DMS 273 (cell line): ENCODE data around the gene YRDC.

ENCODE experiments used
- DNase-seq: peaks from one replicate; lab custom pipeline; 2025; ENCODE audit not compliant: unreplicated experiment; lab: John Stamatoyannopoulos, UW

Gene YRDC

DNA sequence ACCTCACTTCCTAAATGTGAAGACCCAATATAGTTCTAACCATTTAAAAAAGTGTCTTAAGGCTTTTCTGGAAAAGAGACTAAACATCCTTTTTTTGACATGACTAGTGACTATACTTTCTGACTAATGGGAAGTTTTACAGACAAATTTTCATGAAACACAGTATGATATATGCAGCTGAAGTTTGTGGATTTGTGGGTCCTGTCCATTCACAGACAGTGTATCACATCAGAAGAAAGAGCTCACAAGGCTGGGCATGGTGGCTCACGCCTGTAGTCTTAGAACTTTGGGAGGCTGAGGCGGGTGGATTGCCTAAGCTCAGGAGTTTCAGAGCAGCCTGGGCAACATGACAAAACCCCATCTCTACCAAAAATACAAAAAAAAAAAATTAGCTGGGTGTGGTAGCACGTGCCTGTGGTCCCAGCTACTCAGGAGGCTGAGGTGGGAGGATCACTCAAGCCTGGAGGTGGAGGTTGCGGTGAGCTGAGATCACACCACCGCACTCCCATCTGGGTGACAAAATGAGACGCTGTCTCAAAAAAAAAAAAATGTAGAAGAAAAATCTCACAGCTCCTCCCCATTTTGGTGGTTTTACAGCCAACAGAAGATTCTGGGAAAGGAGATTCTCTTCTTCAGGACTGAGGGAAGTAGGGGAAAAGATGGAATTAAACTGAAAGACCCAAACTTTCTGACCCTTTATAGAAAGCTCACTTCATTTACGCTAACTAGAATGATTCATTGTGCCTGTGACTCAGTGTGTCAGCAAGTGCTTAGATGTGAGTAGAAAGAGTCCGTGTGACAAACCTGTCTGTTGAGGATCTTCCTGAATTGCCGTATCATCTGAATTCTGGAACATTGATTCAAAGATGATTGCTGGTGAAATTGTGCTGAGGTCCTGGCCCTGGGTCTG lies 15.2 kb upstream of the YRDC start:
- DNase-seq: no peak

DNA sequence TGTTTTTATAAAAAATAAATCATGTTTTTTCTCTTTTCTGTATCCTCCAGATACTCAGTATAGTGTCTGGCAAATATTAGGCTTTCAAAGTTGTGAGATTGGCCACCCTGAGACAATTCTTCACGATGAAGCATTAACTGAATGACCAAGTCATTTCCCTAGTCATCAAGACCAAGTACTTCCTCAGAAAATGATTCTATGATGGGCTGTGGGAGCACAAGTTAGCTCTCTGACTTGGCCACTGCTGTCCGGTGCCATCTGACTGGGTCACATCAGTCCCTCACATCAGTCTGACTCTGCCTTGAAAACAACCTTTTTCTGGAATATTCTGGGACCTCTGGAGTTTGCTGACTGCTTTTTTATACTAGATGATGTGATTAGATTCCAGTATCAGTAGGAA lies 13.5 kb upstream of the YRDC start:
- DNase-seq: no peak

DNA sequence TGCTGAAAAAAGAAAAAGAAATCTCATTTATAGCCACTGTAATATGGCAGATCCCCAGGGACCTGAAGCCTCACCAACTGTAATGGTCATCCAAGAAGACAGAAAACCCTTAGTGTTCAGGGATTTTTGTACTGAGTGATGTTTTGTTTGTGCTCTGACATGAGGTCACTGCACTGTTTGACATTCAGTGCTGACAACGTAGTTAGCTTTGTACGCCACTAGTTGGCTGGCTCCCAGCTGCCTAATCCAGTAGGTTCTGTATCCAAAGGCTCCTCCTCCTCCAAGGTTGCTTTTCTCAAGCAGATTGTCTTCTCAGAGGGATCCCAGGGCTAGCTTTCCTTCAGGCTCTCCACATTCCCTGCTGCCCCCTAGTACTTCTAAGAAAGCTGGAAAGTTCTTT lies 9.5 kb upstream of the YRDC start:
- DNase-seq: no peak

DNA sequence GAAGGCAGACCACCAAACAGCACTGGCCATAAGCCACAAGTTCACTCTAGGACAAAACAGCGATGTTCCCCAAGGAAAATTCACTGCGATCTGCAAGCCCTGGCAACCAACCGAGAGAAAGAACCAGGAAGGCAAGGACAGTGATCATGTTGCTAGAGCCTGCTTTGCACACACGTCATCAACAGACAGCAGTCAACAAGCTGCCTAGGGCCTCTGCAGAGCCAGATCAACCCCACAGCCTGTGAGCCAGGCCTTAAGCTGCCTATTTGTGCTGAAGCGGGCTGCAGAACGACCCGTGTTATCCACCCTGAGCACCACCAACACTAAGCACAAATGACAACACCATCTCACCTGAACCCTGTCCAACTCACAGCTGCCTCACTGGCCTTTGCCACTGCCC lies 6.2 kb upstream of the YRDC start:
- no peak for DNase-seq

DNA sequence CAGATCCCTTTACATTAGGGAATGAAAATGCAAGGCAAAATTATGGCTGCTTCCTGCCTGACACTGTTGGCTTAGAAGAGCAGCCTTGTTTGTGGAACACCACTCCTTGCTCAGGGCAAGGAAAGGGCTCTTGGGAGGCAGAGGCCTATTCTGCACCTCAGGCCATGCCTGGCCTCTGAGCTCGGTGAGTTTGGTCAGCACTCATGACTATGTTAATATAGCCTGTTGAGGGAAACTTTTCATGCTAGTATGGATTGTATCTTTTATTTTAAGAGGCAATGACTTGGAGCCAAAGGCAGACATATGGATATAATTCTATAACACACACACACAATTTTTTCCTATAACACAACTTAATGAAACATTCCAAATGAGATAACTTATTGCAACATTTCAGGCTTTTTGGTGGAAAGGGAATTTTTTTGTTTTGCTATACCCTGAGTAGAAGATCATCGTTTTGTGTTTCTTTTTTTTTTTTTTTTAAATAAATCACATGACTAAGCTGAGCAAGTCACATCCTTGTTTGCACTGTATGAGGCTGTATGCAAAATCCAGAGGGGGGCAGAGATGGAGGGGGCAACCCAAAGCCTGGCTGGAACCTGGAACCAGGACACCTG lies 5.6 kb upstream of the YRDC start:
- DNase-seq: no peak

DNA sequence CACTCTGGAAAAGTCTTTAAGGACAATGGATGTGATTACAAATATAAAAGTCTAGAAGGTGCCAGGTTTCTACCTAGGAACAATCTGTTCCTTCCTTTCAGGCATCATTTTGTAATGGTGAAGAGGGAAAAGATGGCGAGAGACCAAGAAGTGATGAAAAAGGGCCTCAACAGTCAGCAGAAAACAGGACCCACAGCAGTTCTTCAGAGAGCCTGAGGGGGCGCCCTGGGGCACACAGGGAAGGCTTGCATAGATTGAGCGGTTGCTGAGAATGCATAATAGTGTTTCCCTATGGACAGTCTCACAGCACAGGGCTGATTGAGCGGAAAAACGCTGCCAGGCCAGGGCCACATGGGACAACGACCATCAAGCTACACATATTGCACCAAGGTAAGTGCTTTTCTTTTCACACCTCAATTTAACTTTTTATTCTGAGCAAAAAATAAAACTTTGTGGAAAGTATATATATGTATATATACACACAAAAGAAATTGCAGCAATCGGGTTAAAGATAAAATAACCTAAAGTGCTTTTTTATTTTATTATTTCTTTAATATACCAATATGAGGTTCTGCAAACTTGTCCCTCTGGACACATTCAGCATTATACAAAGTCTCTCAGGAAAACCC lies 3.1 kb upstream of the YRDC start:
- peak; percentile 93 for DNase-seq

DNA sequence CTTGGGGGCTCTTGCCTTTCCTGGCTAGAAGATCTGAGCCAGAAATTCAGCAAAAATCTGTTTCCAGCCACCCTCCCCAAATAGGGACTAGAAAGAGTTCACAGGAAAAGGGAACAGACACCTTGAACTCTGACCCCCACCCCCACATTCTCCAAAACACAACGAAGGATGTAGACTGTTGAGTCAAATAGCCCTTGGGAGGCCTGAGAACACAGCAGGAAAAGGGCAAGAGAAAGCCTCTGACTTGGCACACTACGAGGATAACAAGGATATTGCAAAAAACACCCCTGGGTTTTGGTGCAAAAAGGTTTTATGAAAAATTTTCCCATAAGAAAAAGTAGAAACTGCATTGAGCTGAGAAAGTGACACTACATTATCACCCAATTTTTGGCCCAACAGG lies 1.9 kb upstream of the YRDC start:
- no peak for DNase-seq

DNA sequence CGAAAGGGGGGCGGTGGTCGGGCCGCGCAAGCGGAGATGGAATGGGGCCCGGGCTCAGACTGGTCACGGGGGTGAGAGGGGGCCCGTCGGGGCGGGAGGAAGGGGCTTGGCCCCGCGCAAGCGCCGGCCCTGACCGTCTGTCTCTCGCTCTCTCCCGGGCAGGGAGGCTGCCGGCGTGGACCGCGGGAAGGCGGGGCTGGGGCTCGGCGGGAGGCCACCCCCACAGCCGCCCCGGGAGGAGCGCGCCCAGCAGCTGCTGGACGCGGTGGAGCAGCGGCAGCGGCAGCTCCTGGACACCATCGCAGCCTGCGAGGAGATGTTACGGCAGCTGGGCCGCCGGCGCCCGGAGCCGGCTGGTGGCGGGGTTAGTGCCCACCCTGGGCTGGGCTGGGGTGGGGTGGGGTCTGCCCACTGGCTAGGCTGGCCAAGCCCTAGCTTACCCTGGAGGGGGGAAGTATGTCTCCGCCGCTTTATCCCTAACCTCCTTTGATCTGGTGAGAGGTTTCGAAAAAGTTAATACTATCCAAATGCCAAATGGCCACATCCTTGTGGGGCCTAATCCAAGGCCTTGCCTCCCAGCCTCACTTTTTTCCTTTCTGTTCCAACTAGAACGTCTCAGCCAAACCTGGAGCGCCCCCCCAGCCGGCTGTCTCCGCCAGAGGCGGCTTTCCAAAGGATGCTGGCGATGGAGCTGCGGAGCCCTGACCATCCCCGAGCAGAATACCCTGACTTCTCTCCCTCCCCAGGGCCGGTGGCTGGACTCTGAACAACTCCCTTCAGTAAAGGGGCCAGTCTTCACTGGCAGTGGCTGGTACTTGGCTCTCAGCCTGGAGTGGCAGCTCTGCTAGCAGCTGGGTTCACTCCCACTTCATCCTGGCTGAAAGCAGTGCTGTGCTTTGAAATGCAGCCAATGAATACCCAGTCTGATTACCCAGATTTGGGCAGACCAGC lies 636 bp upstream of the YRDC start:
- peak; percentile 95 for DNase-seq

DNA sequence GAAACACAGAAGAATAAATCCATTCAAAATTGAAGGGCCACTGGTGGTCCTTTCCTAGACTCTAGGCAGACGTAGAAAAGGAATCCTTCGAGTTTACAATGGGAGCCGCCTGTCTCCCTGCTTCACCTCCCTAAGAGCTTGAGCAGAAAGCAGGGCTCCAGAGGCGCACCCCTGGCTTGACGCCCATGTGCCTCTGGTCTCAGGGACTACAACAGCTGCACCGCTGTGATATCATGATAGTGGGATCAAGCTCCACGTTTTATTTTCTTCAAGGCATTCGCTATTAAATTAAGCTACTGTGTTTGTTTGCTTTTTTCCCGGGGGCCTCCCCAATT lies 821 bp downstream of the YRDC start:
- peak; percentile 68 for DNase-seq

DNA sequence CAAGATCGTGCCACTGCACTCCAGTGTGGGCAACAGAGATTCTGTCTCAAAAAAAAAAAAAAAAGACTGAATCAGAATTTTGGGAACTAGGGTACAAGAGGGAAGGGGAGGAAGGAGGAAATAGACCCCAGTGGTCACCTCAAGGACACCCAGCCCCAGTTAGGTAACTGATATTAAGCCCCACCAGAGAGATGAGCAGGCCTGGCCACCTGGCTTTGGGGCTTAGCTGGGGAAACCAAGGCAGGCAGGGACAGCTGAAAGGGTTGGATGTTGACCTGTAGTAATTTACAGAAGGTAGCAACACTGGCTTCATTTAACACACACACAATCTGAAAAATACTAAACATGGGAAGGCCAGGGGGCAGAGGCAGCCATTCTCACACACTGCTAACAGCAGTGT lies 5.6 kb downstream of the YRDC start:
- no peak for DNase-seq

DNA sequence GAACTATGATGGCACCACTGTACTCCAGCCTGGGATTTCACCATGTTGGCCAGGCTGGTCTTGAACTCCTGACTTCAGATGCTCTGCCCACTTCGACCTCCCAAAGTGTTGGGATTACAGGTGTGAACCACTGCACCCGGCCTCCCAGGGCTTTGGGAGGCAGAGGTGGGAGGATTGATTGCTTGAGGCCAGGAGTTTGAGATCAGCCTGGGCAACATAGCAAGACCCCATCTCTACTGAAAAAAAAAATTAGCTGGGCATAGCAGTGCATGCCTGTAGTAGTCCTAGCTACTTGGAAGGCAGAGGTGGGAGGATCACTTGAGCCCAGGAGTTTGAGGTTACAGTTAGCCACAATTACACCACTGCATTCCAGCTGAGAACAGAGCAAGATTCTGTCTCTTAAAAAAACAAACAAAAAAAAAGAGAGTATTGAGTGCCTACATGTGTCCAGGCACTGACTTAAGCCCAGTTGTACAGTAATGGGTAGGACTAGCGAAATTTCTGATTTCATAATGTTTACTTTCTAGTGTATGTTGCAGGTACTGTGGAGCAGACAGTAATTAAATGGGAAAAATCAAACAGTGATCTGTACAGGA lies 10.2 kb downstream of the YRDC start:
- DNase-seq: no peak

DNA sequence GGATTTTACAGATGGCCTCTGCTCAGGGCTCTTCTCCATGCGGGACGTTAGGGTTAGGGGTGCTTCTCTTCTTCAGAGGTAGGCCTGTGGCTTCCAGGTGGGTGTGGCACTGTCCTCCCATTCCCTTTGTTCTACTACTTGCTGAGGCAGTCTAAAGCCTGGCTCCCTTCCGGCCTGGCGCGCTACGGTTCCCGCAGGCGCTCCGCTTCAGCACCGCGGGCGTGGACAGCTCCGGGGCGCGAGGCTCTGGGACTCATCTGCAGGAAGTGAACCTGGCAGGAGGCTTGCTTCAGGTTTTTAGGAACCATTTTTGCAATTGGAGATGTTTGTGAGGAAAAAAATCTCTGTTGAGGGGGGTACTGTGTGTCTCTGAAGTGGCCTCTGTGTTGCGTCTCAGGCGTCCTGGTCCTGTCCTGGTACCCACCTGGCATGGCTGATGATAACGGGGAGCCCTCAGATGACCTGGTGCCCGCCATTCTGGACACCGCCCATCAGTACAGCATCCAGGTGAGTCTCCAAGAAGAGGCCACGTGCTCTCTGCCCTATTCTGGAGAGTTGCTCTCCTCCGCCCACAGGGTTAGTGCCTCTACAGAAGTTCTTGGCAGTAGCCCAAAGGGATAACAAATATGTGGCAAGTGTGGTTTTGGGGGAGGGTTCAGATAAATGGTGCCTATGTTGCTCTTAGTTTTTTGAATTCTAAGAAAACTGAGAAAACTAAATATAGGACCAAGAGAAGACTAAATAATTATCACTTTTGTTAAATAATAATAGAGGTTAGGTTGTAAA lies 12.5 kb downstream of the YRDC start:
- DNase-seq: peak; percentile 37

DNA sequence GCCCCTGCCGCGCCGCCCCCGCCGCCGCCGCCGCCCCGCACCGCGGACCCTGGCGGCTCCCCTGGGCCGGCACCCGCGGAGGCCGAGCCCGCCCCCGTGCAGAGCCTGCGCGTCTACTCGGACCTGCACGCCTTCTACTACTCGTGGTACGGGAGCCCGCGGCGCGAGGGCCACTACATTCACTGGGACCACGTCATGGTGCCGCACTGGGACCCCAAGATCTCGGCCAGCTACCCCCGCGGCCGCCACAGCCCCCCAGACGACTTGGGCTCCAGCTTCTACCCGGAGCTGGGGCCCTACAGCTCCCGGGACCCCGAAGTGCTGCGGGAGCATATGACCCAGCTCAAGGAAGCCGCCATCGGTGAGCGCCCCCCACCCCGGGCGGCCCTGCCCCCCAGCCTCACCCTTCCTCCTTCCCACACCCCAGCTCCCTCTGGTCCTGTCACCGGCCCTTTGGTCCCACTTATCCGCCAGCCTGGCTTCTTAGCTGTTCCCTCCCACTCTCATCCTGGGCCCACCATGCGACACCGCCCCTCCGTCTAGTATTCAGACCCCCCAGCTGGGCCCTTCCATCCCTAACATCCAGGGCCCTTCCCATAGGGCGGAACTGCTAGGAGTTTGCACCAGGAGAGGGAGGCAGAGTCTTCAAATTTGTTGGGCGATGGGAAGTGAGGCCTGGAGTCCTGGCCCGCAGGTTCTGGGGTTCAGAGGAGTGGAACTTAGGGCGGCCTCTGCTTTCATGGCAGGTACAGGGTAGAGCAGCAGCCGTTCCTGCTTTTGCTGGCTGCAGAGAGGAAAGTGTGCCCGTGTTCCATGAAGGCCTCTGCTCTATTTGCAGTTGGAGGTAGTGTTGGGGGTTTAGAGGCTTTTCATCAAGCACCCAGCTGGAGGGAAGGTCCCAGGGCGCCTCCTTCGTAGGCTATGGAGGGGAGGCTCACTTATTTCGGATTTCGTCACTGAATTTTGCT lies 13.4 kb downstream of the YRDC start:
- peak; percentile 66 for DNase-seq

DNA sequence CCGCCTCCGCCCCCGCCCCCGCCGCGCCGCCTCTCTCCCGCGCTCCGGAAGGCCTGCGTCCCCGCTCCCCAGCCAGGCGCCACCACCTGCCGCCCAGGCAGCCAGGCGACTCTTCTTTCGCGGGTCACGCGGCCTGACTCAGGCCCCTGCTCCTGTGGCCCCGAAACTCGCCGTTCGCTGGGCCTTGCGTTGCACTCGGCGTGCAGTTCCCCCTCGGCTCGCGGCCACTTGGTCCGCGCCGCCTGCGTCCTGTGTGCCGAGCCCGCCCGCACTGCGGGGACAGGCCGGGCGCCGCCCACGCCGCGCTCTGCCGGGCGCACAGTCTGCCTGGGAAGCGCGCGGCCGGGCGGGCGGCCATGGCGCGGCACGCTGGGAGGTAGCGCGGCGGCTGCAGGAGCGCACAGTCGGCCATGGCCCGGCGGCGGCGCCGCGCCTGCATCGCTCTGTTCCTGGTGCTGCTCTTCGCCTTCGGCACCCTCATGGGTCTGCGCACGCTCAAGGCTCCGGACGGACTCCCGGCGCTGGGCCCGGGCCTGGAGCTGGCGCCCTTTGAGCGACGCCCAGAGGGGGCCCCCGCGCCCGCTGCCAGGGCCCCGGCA lies 14.1 kb downstream of the YRDC start, which contains the start of gene MANEAL:
Gene MANEAL (plus strand): TSS at position 75 of the 599 bp plus-strand sequence. CDS start 336 bp downstream, at position 411.
- DNase-seq: peak; percentile 80

DNA sequence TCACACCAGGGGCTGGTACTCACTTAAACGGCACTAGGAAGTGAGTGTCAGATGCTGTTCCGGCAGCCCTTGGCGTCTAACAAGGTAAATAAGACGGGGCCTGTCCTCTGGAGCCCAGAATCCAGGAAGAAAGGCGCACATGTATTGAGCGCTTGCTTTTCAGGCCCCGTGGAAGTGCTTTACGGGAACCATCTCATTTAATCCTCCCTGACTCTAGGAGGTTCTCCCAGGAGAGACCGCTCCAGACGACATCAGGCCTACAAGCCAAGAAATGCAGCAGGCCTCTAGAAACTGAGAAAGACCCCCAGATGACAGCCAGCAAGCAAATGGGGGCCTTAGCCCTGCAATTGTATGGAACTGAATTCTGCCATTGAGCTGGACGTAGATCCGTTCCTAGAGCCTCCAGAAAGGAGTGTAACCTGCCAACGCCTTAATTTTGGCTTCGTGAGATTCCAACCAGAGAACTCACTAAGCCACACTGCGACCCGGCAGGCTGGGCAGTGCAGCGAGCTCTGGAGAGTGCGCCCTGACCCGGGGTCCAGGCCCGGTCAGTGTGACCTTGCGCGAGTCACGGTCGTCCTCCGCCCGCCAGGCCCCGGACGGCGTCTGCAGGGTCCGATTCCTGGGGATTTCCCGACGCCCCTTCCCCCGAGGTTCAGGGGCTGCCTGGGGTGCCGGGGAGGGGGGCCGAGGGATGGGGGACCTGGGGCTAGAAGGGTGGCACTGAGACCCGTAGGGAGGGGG lies 14.9 kb downstream of the YRDC start:
- no peak for DNase-seq

DNA sequence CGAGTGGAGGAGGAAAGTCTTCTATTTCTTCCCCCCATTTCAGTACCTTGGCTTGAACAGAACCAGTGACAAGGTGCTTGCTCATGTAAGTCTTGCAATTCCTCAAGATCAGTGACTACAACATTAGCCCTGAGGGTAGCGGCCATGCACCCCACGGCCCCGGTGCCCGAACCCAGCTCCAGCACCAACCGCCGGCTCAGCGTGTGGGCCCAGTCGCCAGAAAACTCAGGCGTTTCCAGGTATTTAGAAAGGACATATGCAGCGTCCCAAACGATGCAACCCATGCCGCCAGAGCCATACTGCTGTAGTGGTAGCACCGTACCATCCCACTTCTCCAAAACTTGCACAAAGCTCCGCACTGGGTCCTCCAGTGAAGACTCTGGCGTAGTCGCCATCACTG lies 25.5 kb downstream of the YRDC start:
- no peak for DNase-seq

DNA sequence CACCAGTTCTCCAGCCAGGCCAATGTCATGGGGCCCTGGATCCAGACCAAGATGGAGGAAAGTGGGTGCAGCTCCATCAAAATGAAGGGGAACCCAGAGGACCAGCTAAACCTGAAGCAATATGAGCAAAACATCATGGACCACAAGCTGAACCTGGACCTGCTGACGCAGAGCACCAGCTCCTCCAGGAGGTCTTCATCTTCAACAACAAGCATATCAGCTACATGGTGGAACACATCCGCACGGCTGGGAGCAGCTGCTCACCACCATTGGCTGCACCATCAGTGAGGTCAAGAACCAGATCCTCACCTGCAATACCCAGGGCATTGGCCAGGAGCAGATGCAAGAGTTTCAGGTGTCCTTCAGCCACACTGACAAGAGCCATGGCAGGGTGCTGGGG lies 29.4 kb downstream of the YRDC start:
- no peak for DNase-seq
